ENCODE data around the gene SHMT2. TPM values are rescaled to one million over a fixed set of nuclear protein-coding genes. Genes with fewer than 3 reads are reported as not detected.

The SHMT2 gene
- total RNA-seq, 2 donors from 2014 or later = 49.6 to 51.4 TPM

DNA sequence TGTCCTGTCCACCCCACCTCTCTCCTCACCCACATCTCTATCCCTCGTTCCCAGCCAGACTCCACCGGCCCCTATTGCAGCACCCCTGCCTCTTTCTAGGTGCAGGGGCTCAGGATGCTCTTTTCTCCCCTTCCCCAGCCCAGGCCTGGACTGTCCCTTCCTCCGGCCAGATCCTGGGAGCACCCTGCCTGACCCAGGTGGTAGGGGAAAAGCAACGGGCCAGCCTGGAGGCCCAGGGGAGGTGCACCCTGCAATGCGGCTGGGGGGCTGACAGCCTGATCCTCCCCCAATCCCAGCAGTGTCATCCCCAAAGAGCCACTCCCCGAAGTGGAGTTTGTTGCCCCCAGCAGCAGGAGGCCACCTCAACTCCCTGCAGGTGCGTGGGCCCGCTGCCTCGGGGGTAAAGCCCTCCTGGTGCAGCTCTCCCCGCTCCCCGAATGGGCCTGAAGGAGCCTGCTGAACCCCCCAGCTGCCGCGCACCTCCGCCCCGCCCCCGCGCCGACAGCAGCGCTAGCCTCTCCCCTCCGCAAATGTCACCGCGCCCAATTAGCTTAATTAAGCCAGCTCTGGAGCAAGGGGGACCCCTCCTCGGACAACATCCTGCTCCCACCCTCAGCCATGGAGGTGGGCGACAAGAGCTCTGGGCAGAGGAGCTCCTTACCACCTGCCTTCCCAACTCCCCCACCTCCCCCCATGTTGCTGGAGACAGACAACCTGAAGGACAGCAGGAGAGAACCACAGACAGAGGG, 8.2 kb upstream of the SHMT2 start:
- Histone ChIP-seq H3K27ac (no peak overlapping the region), H3K36me3 (no peaks in the 10 kb centered on the region), H3K9me3 (no peaks in the 10 kb centered on the region), H3K4me3 (no peak overlapping the region), H3K27me3 (replicated peaks; ENCODE audit: insufficient read depth) (peaks cover 10% of the 10 kb centered on the region), H3K4me1 (replicated peaks) (peaks cover 12% of the 10 kb centered on the region)
- 24% methylated on average over 24 of the region's 24 CpGs for WGBS
- no peak for DNase-seq (ENCODE audit: low spot score)
- TF ChIP-seq POLR2A (IDR thresholded peaks at IDR 0.05) (no peak), POLR2AphosphoS5 (IDR thresholded peaks at IDR 0.05) (no peak)
- TF ChIP-seq, protein P1, sequence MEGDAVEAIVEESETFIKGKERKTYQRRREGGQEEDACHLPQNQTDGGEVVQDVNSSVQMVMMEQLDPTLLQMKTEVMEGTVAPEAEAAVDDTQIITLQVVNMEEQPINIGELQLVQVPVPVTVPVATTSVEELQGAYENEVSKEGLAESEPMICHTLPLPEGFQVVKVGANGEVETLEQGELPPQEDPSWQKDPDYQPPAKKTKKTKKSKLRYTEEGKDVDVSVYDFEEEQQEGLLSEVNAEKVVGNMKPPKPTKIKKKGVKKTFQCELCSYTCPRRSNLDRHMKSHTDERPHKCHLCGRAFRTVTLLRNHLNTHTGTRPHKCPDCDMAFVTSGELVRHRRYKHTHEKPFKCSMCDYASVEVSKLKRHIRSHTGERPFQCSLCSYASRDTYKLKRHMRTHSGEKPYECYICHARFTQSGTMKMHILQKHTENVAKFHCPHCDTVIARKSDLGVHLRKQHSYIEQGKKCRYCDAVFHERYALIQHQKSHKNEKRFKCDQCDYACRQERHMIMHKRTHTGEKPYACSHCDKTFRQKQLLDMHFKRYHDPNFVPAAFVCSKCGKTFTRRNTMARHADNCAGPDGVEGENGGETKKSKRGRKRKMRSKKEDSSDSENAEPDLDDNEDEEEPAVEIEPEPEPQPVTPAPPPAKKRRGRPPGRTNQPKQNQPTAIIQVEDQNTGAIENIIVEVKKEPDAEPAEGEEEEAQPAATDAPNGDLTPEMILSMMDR (IDR thresholded peaks at IDR 0.05) = no peak
- intact Hi-C loops (cut with DNase I) = no loop called here

DNA sequence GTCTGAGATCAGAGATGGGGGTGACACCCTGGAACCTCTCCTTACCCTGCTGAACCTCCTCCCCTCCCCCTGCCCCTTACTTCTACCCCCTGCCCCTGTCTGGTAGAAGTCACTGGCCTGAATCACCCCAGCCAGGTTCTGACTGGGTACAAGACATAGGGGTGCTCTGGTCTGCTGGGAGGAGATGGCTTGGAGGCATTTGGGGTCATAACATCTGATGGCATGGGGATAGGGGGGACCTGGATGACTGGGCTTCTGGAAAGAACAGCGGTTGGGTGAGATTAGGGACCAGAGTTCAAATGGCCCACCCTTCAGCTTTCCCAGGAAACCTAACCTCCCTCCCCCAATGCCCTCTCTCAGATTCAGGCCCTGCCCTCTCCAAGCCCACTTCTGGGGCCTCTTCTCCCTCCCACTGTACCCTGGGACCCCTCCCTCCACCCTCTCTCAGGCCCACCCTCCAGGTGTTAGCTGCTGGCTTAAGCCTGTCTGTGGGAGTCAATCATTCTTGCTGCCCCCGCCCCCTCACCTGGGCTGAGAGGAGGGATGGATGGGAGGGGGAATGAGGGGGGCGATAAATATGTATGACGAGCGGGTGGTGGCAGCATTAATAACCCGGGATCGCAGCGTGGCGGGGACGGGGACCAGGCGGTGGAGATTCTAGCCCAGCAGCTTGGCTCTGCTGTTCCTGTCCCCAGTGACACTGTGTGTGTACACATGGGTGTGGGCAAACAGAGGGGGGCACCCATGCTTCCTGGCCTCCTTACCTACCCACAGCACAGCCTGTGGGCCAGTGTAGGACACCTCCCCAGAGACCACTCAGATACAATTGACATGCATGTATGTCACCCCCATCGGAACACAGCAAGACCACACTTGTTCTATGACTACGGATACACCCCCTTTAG, 7.0 kb upstream of the SHMT2 start:
- WGBS = 37% methylated on average over 13 of the region's 13 CpGs
- Histone ChIP-seq H3K4me1 (replicated peaks) (peaks cover 5% of the 10 kb centered on the region), H3K9me3 (no peaks in the 10 kb centered on the region), H3K27me3 (replicated peaks; ENCODE audit: insufficient read depth) (peaks cover 10% of the 10 kb centered on the region), H3K36me3 (no peaks in the 10 kb centered on the region), H3K4me3 (no peak overlapping the region), H3K27ac (no peak overlapping the region)
- no peak for DNase-seq (ENCODE audit: low spot score)
- intact Hi-C loops (cut with DNase I) = no loop called here
- TF ChIP-seq, protein P1 (IDR thresholded peaks at IDR 0.05) = no peak
- TF ChIP-seq POLR2AphosphoS5 (IDR thresholded peaks at IDR 0.05) (no peak), POLR2A (IDR thresholded peaks at IDR 0.05) (no peak)

DNA sequence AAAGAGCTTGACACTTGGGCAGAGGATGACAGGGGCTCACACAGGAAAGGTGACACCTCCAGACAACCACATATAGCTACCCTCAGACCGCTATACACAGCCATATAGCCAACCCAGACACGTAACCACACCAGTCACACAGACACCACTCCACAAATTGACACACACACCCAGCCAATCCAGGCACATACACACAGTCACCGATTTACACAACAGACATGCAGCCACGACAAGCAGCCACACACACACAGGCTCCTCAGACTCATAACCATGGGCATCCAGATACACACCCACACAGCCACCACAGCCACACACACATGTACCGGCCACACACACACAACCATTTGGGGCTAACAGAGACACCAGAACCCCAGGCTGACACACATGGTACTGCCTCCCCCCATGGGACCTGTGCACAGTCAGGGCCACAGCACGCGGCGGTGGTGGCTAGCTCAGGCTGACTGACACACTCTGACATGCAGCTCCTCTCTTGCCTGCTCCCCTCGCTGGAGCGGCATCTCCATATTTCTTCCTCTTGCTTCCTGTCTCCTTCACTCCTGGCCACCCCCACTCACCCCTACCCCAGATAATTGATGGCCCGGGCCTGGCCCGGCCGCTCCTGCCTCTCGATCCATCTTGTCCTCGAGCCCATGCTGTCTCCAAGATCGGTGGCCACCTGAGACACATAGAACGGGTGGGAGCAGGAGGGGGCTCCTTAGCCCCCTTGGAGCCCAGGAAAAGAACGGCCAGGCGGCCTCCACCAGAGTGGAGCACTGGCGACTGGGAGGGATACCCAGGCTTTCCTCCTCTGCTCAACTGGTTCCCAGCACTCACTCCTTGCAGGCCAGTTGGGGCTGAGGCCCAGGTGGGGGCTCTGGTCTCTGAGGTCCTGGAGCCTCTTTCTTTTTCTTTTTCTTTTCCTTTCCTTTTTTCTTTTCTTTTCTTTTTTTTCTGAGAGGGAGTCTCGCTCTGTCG, 6.0 kb upstream of the SHMT2 start:
- Histone ChIP-seq H3K27me3 (replicated peaks; ENCODE audit: insufficient read depth) (peaks cover 10% of the 10 kb centered on the region), H3K27ac (no peak overlapping the region)
- 73% methylated on average over 22 of the region's 22 CpGs for WGBS

DNA sequence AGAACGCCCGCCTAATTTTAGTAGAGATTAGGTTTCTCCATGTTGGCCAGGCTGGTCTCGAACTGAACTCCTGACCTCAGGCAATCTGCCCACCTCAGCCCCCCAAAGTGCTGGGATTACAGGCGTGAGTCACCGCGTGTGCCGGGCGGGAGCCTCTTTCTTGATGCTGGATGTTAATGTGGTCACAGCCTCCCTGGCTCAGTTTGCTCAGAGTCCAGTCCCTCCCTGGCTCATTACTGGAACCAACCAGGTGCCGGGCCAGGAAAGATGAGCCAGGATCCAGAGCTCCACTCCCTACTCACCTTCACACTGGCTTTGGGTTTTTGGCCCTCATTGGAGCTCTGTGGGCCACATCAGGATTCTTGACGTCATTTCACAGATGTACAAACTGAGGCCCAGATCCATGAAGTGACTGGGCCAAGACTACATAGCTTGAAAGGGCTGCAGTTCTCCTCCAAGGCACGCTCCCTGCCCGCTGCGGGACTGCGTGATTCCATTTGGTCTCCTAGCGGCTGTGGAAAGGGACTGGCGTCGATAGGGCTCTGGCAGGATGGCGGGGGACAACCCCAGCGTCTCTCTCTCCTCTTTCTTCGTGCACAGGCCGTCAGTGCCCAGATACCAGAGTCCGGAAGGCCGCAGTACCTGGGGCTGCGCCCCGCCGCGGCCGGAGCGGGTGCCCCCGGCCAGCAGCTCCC, 5.1 kb upstream of the SHMT2 start:
- 45% methylated on average over 29 of the region's 30 CpGs for WGBS
- peaks cover 8% of the 10 kb centered on the region for H3K27me3 ChIP-seq (replicated peaks; ENCODE audit: insufficient read depth)

More for the DNA sequence above, 6.0 kb upstream of the SHMT2 start:
- no peak overlapping the region for H3K4me3 ChIP-seq
- H3K36me3 ChIP-seq = no peaks in the 10 kb centered on the region
- DNase-seq (ENCODE audit: low spot score) = no peak
- no peaks in the 10 kb centered on the region for H3K4me1 ChIP-seq (replicated peaks)
- intact Hi-C loops (cut with DNase I) = no loop called here
- H3K9me3 ChIP-seq = no peaks in the 10 kb centered on the region
- no peak for TF ChIP-seq POLR2AphosphoS5 (IDR thresholded peaks at IDR 0.05)

More for the DNA sequence above, 5.1 kb upstream of the SHMT2 start:
- Histone ChIP-seq H3K4me3 (no peak overlapping the region), H3K9me3 (no peaks in the 10 kb centered on the region), H3K27ac (no peak overlapping the region), H3K4me1 (replicated peaks) (peaks cover 2% of the 10 kb centered on the region), H3K36me3 (no peaks in the 10 kb centered on the region)
- no peak for TF ChIP-seq POLR2AphosphoS5 (IDR thresholded peaks at IDR 0.05)
- TF ChIP-seq, protein P1 (IDR thresholded peaks at IDR 0.05) = no peak
- TF ChIP-seq POLR2A (IDR thresholded peaks at IDR 0.05) = no peak
- intact Hi-C loops (cut with DNase I) = no loop called here
- DNase-seq (ENCODE audit: low spot score) = no peak

Measured in prostate gland (tissue), 2 donors.